Fibroblast of pulmonary artery (primary cell): Measurements from ENCODE around the gene XRCC1.

ENCODE experiments used
- DNase-seq: peaks from one replicate; pipeline ENCODE4 v3.0.0-alpha.2; 2010; ENCODE audit warnings: low read depth
- H3K4me3 ChIP-seq: replicated peaks from 2 replicates; pipeline ENCODE4 v1.5.1; 2011; ENCODE audit warnings: low read depth, mild to moderate bottlenecking, control low read depth, low read length, moderate library complexity
- TF ChIP-seq, protein P1 (sequence below): IDR thresholded peaks from 2 replicates; pipeline ENCODE4 v1.5.1; 2011; ENCODE audit warnings: mild to moderate bottlenecking, control low read depth, low read length, inconsistent platforms; ENCODE audit errors: missing control alignments

XRCC1 gene

DNA sequence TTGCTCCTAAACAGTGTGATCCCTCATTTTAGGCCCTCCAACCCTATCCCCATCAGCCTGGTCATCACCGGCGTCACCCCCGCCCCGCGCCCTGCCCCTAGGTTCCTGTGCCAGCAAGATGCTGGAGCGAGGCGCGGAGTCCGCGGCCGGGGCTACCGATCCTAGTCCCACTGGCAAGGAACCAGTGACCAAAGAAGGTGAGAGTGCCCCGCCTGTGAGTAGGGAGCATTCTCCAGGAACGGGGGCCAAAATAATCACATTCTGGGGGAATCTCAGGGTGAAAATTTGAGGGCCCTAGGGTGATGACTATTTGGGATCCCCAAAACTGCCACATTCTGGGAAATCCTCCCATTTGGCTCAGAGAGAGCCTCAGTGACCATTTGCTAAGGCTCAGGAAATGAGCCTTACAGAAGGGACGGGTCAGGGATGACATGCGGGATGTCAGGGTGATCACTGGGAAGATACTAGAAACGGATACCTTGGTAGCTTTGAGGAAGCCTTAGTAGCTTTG lies 41.0 kb downstream of the XRCC1 start:
- TF ChIP-seq, protein P1, sequence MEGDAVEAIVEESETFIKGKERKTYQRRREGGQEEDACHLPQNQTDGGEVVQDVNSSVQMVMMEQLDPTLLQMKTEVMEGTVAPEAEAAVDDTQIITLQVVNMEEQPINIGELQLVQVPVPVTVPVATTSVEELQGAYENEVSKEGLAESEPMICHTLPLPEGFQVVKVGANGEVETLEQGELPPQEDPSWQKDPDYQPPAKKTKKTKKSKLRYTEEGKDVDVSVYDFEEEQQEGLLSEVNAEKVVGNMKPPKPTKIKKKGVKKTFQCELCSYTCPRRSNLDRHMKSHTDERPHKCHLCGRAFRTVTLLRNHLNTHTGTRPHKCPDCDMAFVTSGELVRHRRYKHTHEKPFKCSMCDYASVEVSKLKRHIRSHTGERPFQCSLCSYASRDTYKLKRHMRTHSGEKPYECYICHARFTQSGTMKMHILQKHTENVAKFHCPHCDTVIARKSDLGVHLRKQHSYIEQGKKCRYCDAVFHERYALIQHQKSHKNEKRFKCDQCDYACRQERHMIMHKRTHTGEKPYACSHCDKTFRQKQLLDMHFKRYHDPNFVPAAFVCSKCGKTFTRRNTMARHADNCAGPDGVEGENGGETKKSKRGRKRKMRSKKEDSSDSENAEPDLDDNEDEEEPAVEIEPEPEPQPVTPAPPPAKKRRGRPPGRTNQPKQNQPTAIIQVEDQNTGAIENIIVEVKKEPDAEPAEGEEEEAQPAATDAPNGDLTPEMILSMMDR: no peak
- DNase-seq: no peak
- H3K4me3 ChIP-seq: peak overlapping the region; percentile 46

DNA sequence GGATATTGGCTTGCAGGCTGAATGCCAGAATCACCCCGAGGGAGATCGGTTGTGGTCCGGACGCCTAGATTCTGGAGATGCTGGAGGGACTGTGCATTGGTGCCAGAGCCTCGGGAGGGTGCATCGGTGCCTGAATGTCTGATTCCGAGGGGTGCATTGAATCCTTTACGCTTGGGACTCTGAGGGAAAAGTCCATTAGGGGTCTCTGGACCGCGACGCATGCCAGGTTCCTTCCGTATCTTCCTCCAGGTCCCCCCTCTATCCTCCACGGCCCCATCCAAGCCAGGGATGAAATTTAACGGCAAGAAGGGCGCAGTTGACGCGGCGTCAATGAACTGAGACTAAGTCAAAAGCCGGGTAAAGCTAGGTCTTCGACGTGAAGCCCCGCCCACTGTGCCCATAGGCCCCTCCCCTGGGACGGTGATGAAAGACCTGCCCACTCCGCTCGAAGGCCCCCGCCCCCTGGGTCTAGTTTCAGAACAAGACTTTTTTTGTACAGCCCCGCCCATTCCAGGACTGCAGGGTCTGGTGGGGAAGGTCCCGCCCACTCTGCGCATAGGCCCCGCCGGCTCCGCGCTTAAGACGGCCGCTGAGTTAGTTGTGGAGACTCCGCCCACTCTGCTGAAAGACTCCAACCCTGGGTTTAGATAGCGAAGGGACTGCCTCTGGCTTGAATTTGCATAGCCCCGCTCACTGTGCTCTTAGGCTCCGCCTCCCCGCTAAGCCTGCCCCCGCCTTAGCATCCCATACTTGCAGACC lies 41.6 kb downstream of the XRCC1 start:
- TF ChIP-seq, protein P1: no peak
- peak; percentile 100 for DNase-seq
- H3K4me3 ChIP-seq: peak overlapping the region; percentile 66

DNA sequence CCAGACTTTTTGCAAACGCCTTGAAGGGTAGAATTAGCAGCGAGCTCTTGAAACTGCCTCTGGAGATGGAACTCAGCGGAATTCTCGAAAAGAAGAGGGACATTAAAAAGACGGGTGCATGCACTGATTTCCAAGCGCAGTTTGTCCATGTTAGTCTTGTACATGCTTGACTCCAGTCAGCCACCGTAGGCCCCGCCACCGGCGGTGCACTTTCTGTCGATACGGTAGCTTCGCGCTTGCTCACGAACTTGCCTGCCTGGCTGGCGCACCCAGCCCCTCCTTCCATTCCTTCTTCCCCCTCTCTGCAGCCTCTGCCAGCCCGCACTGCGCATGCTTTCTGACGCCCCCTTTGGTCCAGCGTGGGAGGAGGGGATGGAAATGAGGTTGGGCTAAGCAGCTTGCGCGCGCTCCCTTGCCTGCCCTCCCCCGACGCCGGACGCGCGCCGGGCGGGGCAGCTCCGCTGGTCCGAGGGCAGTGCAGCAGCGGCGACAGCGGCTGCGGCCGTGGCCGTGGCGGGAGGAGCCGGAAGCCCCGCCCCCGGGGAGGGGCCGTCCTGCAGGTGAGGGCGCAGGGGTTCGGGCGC lies 42.3 kb downstream of the XRCC1 start, which contains the start of gene ZNF575:
Gene ZNF575 (plus strand): TSS at position 227 of the 584 bp plus-strand sequence. CDS start 1,235 bp downstream, outside the sequence.
- DNase-seq: peak; percentile 96
- TF ChIP-seq, protein P1: no peak
- peak within 1 kb of the TSS; percentile 66 for H3K4me3 ChIP-seq

DNA sequence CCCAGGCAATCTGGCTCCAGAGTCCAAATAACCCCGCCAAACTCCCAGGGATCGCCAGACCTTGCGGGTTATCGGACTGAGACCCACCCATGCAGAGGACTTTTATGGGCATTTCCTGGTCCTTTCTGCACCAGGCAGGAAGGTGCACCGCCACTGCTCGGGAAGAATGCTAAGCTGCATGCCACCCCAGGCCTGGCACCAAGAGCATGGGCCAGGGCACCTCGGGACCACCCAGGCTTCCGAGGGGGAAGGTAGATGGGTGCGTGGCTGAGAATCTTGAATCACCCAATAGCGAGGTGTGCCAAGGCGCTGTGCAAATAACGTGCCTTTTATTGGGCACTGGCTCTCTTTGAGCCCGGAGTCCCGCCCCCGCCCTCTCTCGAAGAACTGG lies 42.8 kb downstream of the XRCC1 start:
- TF ChIP-seq, protein P1: no peak
- DNase-seq: no peak
- H3K4me3 ChIP-seq: peak overlapping the region; percentile 66

- no peak for DNase-seq
- TF ChIP-seq, protein P1: no peak
- no peak overlapping the region for H3K4me3 ChIP-seq
These were observed 47.3 kb downstream of the XRCC1 start for GRCh38 chr19:43527860-43528622.

- TF ChIP-seq, protein P1: no peak
- DNase-seq: peak; percentile 50
These were observed 48.2 kb downstream of the XRCC1 start, which contains the start of gene ETHE1 for GRCh38 chr19:43526884-43527859. Gene ETHE1, minus strand, starts transcription at chr19:43527201. Its CDS starts 24 bp downstream, at chr19:43527177.

More at GRCh38 chr19:43526884-43527859, 48.2 kb downstream of the XRCC1 start, which contains the start of gene ETHE1:
- H3K4me3 ChIP-seq: peak within 1 kb of the TSS; percentile 86
